GM08714 (cell line): ENCODE data around the gene PACS2.

ENCODE experiments used
- H3K4me3 ChIP-seq: fragments of 200-500 bp; sonication (Bioruptor generic); 2 replicates; pipeline ENCODE4 v1.5.1; 2014; ENCODE audit warnings: mild to moderate bottlenecking, low read length, inconsistent platforms
- ZNF274 ChIP-seq: IDR thresholded peaks from 2 replicates; pipeline ENCODE4 v1.6.1; 2012; ENCODE audit warnings: mild to moderate bottlenecking, low read depth, low read length

Gene PACS2

DNA sequence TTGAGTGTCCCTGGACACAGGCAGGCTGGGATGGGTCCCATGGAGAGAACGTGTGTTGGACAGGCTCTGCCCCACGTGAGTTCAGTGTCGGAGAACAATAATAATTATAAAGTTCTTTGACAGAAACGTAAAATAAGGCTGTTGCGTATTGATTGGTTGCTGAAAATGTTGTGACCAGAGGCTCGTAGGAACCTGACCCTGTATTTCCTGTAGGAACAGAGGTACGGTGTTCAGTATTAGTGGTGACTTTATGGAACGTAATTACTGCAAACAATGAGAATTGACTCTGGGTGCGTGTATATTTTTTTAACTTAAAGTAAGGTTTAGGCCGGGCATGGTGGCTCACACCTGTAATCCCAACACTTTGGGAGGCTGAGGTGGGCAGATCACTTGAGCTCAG, 112.9 kb downstream of the PACS2 start:
- TF ChIP-seq ZNF274: no peak

DNA sequence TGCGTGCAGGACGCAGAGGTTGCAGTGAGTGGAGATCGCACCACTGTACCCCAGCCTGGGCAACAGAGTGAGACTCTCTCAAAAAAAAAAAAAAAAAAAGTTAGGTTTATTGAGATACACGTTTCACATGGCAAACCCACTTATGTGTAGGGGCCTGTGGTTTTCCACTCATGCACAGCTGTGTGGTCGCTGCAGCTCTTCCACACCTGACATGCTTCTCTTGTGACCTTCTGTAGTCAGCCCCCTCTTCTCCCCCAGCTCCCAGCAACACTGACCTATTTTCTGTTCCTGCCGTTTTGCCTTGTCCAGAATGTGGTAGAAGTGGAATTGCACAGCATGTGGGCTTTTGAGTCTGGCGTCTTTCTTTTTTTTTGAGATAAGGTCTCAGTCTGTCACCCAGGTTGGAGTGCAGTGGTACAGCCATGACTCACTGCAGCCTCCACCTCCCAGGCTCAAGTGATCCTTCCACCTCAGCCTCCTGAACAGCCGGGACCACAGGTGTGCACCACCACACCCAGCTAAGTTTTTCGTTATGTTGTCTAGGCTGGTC, 113.5 kb downstream of the PACS2 start:
- TF ChIP-seq ZNF274: no peak
- no peak overlapping the region for H3K4me3 ChIP-seq

More for the DNA sequence above, 112.9 kb downstream of the PACS2 start:
- H3K4me3 ChIP-seq: no peak overlapping the region

GRCh38 chr14:105430042-105430441, 115.5 kb downstream of the PACS2 start:
- no peak overlapping the region for H3K4me3 ChIP-seq
- no peak for TF ChIP-seq ZNF274

DNA sequence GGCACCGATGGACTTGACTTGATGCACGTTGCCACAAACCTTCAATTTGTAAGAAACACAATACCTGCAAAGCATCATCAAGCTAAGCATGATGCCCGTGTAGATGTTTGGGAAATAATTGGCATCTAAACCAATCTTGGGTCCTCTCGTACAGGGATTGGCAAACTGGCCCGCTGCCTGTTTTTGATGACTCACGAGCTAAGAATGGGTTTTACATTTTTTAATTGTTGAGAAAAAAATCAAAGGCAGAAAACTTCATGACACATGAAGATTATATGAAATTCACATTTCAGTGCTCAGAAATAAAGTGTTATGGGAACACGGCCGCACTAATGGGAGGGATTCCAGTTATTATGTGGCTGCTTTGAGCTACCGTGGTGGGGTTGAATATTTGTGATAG, 116.0 kb downstream of the PACS2 start:
- no peak for TF ChIP-seq ZNF274
- H3K4me3 ChIP-seq: no peak overlapping the region

GRCh38 chr14:105431256-105431655, 116.7 kb downstream of the PACS2 start:
- no peak for TF ChIP-seq ZNF274
- no peak overlapping the region for H3K4me3 ChIP-seq

GRCh38 chr14:105432657-105433056, 118.1 kb downstream of the PACS2 start:
- no peak for TF ChIP-seq ZNF274
- H3K4me3 ChIP-seq: no peak overlapping the region

GRCh38 chr14:105433161-105433605, 118.6 kb downstream of the PACS2 start:
- no peak overlapping the region for H3K4me3 ChIP-seq
- no peak for TF ChIP-seq ZNF274

GRCh38 chr14:105436402-105436801, 121.9 kb downstream of the PACS2 start:
- H3K4me3 ChIP-seq: no peak overlapping the region
- no peak for TF ChIP-seq ZNF274

DNA sequence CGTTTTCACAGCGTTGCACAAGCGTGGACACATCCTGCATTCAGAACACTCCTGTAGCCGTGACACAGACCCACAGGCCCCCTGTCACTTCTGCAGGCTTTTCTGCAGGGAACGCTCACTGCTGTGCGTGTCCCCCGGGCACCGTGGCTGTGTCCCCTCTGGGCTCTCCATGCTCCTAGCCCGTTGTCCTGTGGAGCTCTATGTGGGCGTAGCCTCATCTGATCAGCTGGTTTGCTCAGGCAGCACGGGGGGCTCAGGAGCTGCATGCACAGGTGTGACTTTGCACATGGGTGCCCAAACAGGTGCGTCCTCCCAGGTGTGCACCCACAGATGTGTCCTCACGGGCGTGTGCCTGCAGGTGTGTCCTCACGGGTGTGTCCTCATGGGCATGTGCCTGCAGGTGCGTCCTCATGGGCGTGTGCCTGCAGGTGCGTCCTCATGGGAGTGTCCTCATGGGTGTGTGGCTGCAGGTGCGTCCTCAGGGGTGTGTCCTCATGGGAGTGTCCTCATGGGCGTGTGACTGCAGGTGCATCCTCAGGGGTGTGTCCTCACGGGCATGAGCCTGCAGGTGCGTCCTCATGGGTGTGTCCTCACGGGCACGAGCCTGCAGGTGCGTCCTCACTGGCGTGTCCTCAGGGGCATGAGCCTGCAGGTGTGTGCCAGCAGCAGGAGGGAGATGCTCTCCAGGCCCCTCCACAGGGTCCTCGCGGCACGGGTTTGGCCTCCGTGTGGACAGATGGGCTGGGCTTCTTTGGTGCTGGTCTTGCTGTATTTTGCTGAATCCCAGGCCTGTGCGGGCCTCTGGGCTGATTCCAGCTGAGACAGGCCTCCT, 122.6 kb downstream of the PACS2 start:
- no peak for TF ChIP-seq ZNF274
- H3K4me3 ChIP-seq: no peak overlapping the region

DNA sequence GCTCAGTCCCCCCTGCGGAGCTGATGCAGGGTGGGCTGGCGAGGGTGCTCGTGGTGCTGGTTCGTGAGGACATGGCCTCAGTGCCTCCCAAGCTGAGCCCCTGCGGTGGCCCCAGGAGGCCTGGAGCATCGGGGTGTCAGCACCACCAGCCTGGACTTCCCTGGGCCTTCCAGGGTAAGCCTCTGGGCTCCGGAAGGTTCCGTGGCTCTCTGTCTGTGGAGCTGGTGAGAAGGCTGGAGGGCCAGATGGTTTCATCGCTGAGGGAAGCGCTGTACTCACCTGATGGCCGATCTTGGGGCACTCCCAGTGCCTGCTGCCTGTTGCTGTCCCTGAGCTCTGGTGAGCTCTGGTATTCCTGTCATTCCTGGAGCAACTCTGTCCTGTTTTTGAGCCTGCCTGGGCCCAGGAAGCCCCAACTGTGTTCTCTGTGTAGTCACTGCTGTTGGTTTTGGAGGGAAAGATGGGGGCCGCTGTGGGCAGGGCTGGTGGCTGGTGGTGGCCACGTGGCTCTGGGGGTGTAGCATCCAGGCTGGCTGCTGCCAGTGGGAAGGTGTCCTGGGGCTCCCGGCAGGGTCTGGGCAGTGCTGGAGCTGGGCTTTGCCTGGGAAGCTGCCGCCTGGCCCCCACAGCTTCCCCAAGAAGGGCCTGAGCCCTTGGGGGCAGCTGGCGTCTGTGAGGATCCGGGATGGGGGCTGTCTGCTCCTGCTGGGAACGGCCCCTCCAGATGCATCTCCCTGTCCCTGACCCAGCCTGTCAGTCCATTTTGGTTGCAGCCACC, 123.4 kb downstream of the PACS2 start:
- TF ChIP-seq ZNF274: no peak
- no peak overlapping the region for H3K4me3 ChIP-seq

- TF ChIP-seq ZNF274: no peak
- H3K4me3 ChIP-seq: no peak overlapping the region
These were observed 124.6 kb downstream of the PACS2 start for GRCh38 chr14:105439179-105439578.

DNA sequence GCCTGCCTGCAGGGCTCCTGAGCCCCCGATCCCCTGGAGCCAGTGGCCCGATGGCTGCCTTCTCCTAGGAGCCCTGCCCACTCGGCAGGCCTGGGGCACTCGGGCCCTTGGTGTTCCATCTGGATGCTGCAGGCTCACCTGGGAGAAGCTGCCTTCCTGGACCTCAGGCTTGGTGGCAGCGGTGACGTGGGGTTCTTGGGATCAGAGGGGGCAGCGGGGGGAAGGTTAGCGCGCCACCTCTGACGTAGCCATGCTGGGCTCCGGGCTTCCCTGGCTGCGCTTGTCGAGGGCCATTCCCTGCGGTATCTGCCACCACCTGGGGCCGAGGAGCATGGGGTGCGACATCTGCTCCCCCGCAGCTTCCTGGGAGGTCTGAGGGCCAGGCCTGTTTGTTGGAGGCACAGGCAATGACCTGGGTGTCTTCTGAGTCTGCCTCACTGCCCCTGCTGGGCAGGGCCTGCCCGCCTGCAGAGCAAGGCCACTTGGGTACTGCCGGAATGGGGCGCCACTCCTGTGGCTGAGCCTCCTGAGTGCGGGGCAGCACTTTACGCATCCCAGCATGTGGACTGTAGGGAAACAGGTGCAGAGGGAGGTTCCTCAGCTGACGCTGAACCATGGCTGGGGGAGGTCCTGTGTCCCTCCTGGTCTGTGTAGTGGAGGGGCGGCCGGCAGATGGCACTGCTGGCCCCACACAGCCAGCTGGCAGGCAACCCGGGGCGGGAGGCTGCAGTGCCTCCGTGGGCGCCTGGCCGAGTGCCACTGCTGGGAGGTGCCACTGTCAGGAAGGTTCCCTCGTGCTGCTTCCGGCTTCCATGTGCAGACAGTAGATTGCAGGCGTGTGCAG, 125.4 kb downstream of the PACS2 start:
- no peak for TF ChIP-seq ZNF274
- H3K4me3 ChIP-seq: no peak overlapping the region

- H3K4me3 ChIP-seq: no peak overlapping the region
- TF ChIP-seq ZNF274: no peak
These were observed 126.0 kb downstream of the PACS2 start for GRCh38 chr14:105440554-105440900.

GRCh38 chr14:105440992-105441391, 126.4 kb downstream of the PACS2 start:
- no peak overlapping the region for H3K4me3 ChIP-seq
- TF ChIP-seq ZNF274: no peak
